Transverse colon (tissue), 4 donors: Measurements from ENCODE around the gene ARSK. TPM values are rescaled to one million over a fixed set of nuclear protein-coding genes. Genes with fewer than 3 reads are reported as not detected.

Experiments
- DNase-seq: peaks from one replicate; pipeline ENCODE4 v3.0.0-alpha.2; 2019
- H3K27ac ChIP-seq, 4 donors: fragments of 200-600 bp; sonication (generic); 2 replicates each; pipeline ENCODE4 v1.5.1; 2016 to 2018; ENCODE audit warnings: inconsistent platforms in 4 of 4
- H3K27me3 ChIP-seq: fragments of 200-600 bp; sonication (generic); 2 replicates; pipeline ENCODE4 v1.5.1; 2017; ENCODE audit warnings: inconsistent platforms
- H3K36me3 ChIP-seq, 4 donors: fragments of 200-600 bp; sonication (generic); 2 replicates each; pipeline ENCODE4 v1.5.1; 2017 to 2019; ENCODE audit warnings: inconsistent platforms in 4 of 4
- H3K4me1 ChIP-seq, 4 donors: fragments of 200-600 bp; sonication (generic); 2 replicates each; pipeline ENCODE4 v1.5.1; 2017 to 2020; ENCODE audit warnings: inconsistent platforms in 4 of 4
- H3K4me3 ChIP-seq, 4 donors: fragments of 200-600 bp; sonication (generic); 1 replicate in 1 of 4; 2 replicates in 3 of 4; pipeline versions ENCODE4 v1.5.1 to v1.6.1; 2017 to 2019; ENCODE audit warnings: inconsistent platforms in 4 of 4
- H3K9me3 ChIP-seq, 2 donors: fragments of 200-600 bp; sonication (generic); 2 replicates each; pipeline ENCODE4 v1.5.1; 2017 to 2019; ENCODE audit warnings: inconsistent platforms in 2 of 2
- EP300 ChIP-seq: sonication (generic); formaldehyde crosslinking; IDR thresholded peaks from one replicate; pipeline ENCODE4 v1.6.1; 2017; ENCODE audit warnings: antibody characterized with exemption, low read depth
- POLR2A ChIP-seq: fragments of 450-650 bp; IDR thresholded peaks from one replicate; pipeline ENCODE4 v1.6.1; 2016; ENCODE audit warnings: antibody characterized with exemption, mild to moderate bottlenecking, moderate library complexity
- POLR2AphosphoS5 ChIP-seq, 3 donors: sonication (generic); formaldehyde crosslinking; IDR thresholded peaks; one replicate each; pipeline ENCODE4 v1.6.1; 2016; ENCODE audit warnings: antibody characterized with exemption in 3 of 3
- WGBS, 2 donors: methylation state at CpG; one replicate each; pipeline ENCODE4 v1.1.5; 2018; ENCODE audit warnings: low coverage in 1 of 2; 5-methylcytosine and 5-hydroxymethylcytosine counted together
- in situ Hi-C, 4 donors: fragments of 200-750 bp; cut with MboI; loops; one replicate each; pipeline versions ENCODE4 v1.15.0 to v1.15.1; 2017; ENCODE audit warnings: low sequenced_read_pairs in 3 of 4, low pct_ligation_motif_present in 1 of 4, low pct_unique_long_range_greater_than_20kb in 1 of 4
- intact Hi-C: fragments of 100-400 bp; cut with DNase I; formaldehyde crosslinking; loops from one replicate; pipeline ENCODE4 v1.15.1; 2023; ENCODE audit warnings: low total_unique reads
- total RNA-seq, 4 donors: library from RNA; depleted of rRNA; stranded (reverse); fragments of >200 nt; gene quantifications; one replicate each; pipeline ENCODE4 v1.1.0, GENCODE V29; 2016
- TF ChIP-seq, protein P1 (sequence below), 5 experiments: fragments of 200-600 bp in 3 of 5; fragments of 450-650 bp in 2 of 5; sonication (generic) in 3 of 5; IDR thresholded peaks; 1 replicate in 2 of 5; 2 replicates in 3 of 5; pipeline ENCODE4 v1.5.1; 2016 to 2017; ENCODE audit warnings: antibody characterized with exemption in 5 of 5, inconsistent platforms in 3 of 5, mild to moderate bottlenecking in 2 of 5, moderate library complexity in 1 of 5

Gene ARSK
- total RNA-seq, 4 donors from 2014 or later: 0.40 to 5.6 (median 1.8) TPM

DNA sequence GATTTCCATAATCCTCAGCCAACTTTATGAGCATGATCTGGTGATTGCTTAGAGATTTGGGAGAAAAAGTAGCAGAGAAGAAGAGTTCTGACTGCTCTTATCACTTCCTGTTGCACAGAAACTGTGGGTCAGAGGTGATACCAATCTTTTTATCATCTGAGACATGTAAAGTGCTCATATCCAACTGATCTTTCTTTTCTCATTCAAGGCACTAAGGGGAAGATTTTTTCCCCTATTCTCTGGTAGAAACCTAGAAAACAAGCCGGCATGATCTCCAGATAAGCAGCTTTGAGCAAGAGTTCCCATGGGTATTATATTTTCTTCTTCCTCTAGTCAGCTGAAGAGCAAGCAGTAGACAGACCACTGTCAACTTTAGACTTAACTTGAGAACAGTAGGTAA, 36.0 kb downstream of the ARSK start:
- TF ChIP-seq, protein P1, sequence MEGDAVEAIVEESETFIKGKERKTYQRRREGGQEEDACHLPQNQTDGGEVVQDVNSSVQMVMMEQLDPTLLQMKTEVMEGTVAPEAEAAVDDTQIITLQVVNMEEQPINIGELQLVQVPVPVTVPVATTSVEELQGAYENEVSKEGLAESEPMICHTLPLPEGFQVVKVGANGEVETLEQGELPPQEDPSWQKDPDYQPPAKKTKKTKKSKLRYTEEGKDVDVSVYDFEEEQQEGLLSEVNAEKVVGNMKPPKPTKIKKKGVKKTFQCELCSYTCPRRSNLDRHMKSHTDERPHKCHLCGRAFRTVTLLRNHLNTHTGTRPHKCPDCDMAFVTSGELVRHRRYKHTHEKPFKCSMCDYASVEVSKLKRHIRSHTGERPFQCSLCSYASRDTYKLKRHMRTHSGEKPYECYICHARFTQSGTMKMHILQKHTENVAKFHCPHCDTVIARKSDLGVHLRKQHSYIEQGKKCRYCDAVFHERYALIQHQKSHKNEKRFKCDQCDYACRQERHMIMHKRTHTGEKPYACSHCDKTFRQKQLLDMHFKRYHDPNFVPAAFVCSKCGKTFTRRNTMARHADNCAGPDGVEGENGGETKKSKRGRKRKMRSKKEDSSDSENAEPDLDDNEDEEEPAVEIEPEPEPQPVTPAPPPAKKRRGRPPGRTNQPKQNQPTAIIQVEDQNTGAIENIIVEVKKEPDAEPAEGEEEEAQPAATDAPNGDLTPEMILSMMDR (IDR thresholded peaks at IDR 0.05): no peak
- TF ChIP-seq POLR2A: no peak
- no peak for TF ChIP-seq POLR2AphosphoS5 (IDR thresholded peaks at IDR 0.05)
- no peak for TF ChIP-seq EP300
- no peak overlapping the region for H3K4me3 ChIP-seq
- WGBS, 2 donors: 80 to 81% methylated on average over 1 of the region's 1 CpG

DNA sequence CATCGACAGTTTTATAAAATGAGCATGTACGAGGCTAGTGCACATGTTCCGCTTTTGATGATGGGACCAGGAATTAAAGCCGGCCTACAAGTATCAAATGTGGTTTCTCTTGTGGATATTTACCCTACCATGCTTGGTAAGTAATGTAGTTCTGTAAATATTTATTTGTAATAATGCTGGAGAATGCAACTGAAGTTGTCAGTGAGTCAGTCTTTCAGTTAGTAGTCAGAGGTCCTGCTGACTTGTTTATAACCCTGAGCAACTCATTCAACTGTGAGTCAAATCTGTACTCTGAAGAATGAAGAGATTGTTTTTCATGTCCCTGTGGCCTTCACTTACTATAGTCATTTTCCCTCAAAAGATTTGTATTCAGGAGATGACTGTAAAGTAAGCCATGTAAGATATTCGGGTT, 36.6 kb downstream of the ARSK start:
- Histone ChIP-seq H3K36me3 (no peaks in the 10 kb centered on the region), H3K4me3 (no peak overlapping the region), H3K9me3 (no peaks in the 10 kb centered on the region), H3K27me3 (no peaks in the 10 kb centered on the region), H3K27ac (no peak overlapping the region), H3K4me1 (no peaks in the 10 kb centered on the region)
- no peak for TF ChIP-seq POLR2AphosphoS5 (IDR thresholded peaks at IDR 0.05)
- no peak for TF ChIP-seq POLR2A
- TF ChIP-seq, protein P1 (IDR thresholded peaks at IDR 0.05): no peak
- intact Hi-C loops (loop anchor here (5.0 kb wide), 1 partner anchor 706 kb away; no protein-coding TSS in a partner anchor), in situ Hi-C loops (no loop called here)
- no peak for DNase-seq
- 72 to 86% methylated on average over 4 to 5 of the region's 5 CpGs for WGBS, 2 donors

More for the DNA sequence above, 36.0 kb downstream of the ARSK start:
- intact Hi-C loops: loop anchor here (5.0 kb wide), 1 partner anchor 706 kb away; no protein-coding TSS in a partner anchor
- H3K27ac ChIP-seq: no peak overlapping the region
- in situ Hi-C loops: no loop called here
- DNase-seq: no peak
- no peaks in the 10 kb centered on the region for H3K27me3 ChIP-seq
- no peaks in the 10 kb centered on the region for H3K36me3 ChIP-seq
- H3K4me1 ChIP-seq: no peaks in the 10 kb centered on the region
- H3K9me3 ChIP-seq: no peaks in the 10 kb centered on the region

DNA sequence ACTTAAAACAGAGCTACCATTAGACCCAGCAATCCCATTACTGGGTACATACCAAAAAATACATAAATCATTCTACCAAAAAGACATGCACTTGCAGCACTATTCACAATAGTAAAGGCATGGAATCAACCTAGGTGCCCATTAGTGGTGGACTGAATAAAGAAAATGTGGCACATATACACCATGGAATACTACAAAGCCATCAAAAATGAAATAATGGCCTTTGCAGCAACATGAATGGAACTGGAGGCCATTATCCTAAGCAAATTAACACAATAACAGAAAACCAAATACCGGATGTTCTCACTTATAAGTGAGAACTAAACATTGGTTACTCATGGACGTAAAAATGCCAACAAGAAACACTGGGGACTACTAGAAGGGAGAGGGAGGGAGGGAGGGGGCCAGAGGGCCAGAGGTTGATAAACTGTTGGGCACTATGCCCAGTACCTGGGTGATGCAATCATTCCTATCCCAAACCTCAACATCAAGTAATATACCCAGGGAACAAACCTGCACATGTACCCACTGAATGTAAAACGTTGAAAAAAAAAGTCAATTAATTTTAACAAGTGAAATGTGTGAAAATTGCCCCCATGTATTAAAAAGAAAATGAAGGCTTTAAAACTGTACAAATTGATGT, 40.5 kb downstream of the ARSK start:
- 76 to 96% methylated on average over 3 of the region's 3 CpGs for WGBS, 2 donors
- Histone ChIP-seq H3K27ac (no peak overlapping the region), H3K9me3 (no peaks in the 10 kb centered on the region), H3K4me1 (no peaks in the 10 kb centered on the region), H3K36me3 (no peaks in the 10 kb centered on the region), H3K4me3 (no peak overlapping the region), H3K27me3 (no peaks in the 10 kb centered on the region)
- in situ Hi-C loops (no loop called here), intact Hi-C loops (no loop called here)
- no peak for DNase-seq
- TF ChIP-seq POLR2AphosphoS5 (IDR thresholded peaks at IDR 0.05): no peak
- TF ChIP-seq, protein P1 (IDR thresholded peaks at IDR 0.05): no peak
- TF ChIP-seq EP300: no peak
- no peak for TF ChIP-seq POLR2A

DNA sequence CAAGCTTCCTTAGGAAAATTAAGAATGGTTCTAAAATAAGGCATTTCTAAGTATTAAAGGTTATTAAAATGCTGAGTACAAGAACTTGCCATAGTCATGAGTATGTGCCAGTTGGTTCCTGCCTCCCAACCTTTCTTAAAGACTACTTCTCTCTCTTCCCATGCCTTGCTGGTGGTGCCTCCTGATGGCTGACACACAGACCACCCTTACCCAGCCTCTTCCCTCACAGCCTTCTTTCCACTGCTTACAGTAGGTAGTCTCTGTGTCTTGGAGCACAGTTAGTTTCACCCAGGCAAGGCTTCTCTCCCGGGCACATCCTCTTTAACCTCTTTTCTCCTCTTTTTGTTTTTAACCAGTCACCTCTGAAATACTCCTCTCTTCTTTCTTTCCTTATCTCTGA, 44.4 kb downstream of the ARSK start:
- H3K27ac ChIP-seq: no peak overlapping the region
- no peaks in the 10 kb centered on the region for H3K4me1 ChIP-seq
- WGBS, 2 donors: 97 to 100% methylated on average over 1 of the region's 1 CpG
- in situ Hi-C loops (no loop called here), intact Hi-C loops (no loop called here)
- H3K27me3 ChIP-seq: no peaks in the 10 kb centered on the region
- DNase-seq: no peak
- no peaks in the 10 kb centered on the region for H3K9me3 ChIP-seq
- H3K4me3 ChIP-seq: no peak overlapping the region
- TF ChIP-seq POLR2A: no peak
- no peak for TF ChIP-seq POLR2AphosphoS5 (IDR thresholded peaks at IDR 0.05)
- TF ChIP-seq EP300: no peak
- TF ChIP-seq, protein P1 (IDR thresholded peaks at IDR 0.05): no peak
- H3K36me3 ChIP-seq: no peaks in the 10 kb centered on the region
